SK-N-MC (cell line): ENCODE data around the gene SMYD1.

Experiments used
- DNase-seq: peaks from one replicate; pipeline ENCODE4 v3.0.0-alpha.2; 2011; ENCODE audit warnings: low read depth, low spot score
- H3K27ac ChIP-seq: fragments of 200-600 bp; sonication (generic); 2 replicates; pipeline ENCODE4 v1.5.1; 2016; ENCODE audit warnings: mixed run types
- H3K36me3 ChIP-seq: fragments of 200-600 bp; sonication (generic); 2 replicates; pipeline ENCODE4 v1.6.1; 2017; ENCODE audit warnings: antibody characterized with exemption, low read length, mixed read lengths; ENCODE audit not compliant: insufficient read depth
- H3K4me3 ChIP-seq: fragments of 200-600 bp; sonication (generic); 2 replicates; pipeline ENCODE4 v1.5.1; 2016
- H3K9ac ChIP-seq: fragments of 200-600 bp; sonication (generic); 2 replicates; pipeline ENCODE4 v1.8.0; 2017; ENCODE audit warnings: mixed run types, mixed read lengths; ENCODE audit not compliant: insufficient read length
- H3K9me3 ChIP-seq: fragments of 200-600 bp; sonication (generic); 2 replicates; pipeline ENCODE4 v1.6.1; 2017; ENCODE audit warnings: low read depth, mild to moderate bottlenecking, antibody characterized with exemption, low read length, moderate library complexity, mixed read lengths
- EZH2 ChIP-seq: fragments of 200-600 bp; sonication (generic); IDR thresholded peaks from one replicate; pipeline ENCODE4 v1.6.1; 2017; ENCODE audit warnings: antibody characterized with exemption
- FOXP2 ChIP-seq: optimal IDR thresholded peaks from 2 replicates; pipeline ENCODE3; 2011; ENCODE audit warnings: mild to moderate bottlenecking, moderate library complexity; ENCODE audit not compliant: insufficient read depth; ENCODE audit errors: extremely low read length, control extremely low read depth
- POLR2AphosphoS5 ChIP-seq: IDR thresholded peaks from 2 replicates; pipeline ENCODE4 v1.6.1; 2012; ENCODE audit warnings: mild to moderate bottlenecking, low read depth, low read length, borderline replicate concordance

The SMYD1 gene

DNA sequence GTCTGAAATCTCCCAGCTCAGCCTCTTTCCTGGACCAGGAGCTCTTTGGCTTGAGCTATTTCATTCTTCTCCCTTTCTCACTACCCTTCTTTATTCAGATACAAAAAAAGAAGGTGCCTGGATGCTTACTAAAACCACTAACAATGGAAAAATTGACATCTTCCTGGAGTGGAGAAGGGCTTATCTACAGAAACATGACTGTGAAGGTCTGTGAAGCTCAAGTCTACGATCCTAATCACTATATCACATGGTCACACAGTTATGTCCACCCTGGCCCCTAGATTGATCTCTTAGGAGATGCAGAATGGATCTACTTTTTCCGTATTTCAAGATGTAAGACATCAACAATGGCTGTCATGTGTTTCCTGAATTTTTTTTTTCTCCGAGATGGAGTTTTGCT is 6.3 kb upstream of the SMYD1 start:
- no peak overlapping the region for H3K9ac ChIP-seq
- H3K27ac ChIP-seq = no peak overlapping the region
- no peak for DNase-seq
- no peak for TF ChIP-seq FOXP2
- no peak for TF ChIP-seq POLR2AphosphoS5
- no peak for TF ChIP-seq EZH2
- H3K4me3 ChIP-seq = no peak overlapping the region
- no peaks in the 10 kb centered on the region for H3K36me3 ChIP-seq
- no peaks in the 10 kb centered on the region for H3K9me3 ChIP-seq

DNA sequence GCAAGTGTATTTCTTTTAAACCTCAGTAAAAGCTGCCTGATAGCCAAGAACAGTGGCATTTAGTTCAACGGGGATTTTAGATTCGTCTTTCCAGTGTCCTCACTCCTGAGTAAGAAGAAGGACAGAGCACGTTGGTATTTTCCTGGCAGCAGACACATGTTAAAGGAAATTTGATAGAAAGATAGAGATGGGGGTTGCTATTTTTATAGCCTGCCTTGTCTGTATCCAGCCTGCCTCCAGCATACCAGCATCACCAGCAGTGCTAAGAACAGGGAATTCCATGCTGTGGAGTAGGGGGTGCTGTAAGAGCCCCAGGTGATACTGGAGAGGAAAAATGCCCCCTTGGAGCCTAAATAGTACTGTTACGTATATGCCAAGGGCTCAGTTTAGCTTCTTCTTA is 1.1 kb upstream of the SMYD1 start:
- no peak overlapping the region for H3K27ac ChIP-seq
- no peak for TF ChIP-seq EZH2
- no peak for TF ChIP-seq POLR2AphosphoS5
- TF ChIP-seq FOXP2 = no peak

DNA sequence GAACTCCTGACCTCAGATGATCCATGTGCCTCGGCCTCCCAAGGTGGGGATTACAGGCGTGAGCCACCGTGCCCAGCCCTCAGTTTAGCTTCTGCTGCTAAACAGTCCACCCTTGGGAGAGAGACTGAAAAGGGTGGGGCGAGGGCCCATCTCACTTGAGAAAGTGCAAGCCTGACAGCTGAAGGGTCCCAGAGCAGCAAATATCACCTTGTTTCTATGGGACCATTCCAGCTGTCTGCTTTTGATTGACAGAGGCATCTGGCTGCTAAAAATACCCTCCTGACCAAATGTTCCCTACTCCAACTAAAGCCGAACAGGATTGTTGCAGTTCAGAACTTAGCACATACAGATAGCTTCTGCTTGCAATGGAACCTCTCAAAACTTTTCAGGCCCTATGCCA is 436 bp upstream of the SMYD1 start:
- no peak for DNase-seq
- TF ChIP-seq POLR2AphosphoS5 (no peak), EZH2 (no peak), FOXP2 (no peak)
- H3K36me3 ChIP-seq = no peaks in the 10 kb centered on the region
- no peak overlapping the region for H3K27ac ChIP-seq
- no peaks in the 10 kb centered on the region for H3K9me3 ChIP-seq
- H3K4me3 ChIP-seq = no peak overlapping the region
- H3K9ac ChIP-seq = no peak overlapping the region

More for the DNA sequence above, 1.1 kb upstream of the SMYD1 start:
- no peak overlapping the region for H3K9ac ChIP-seq
- DNase-seq = no peak
- H3K4me3 ChIP-seq = no peak overlapping the region
- H3K36me3 ChIP-seq = no peaks in the 10 kb centered on the region
- H3K9me3 ChIP-seq = no peaks in the 10 kb centered on the region

DNA sequence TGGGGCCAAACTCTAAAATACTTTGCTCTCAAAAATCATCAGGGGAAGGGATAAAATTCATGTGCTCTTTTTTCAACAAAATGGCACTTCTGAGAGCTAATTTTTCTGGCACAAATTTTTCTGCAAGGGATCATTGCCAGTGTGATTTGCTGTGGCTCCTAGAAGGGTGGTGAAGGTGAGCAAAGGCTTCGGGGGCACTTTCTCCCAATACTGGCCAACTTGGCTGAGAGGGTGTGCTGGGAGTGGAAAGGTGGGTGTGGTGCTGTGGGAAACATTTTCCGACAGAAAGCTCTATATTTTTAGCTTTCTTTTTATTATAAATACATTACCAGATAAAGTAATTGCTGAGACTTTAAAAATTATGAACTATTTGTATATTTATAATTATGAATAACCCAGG is 419 bp downstream of the SMYD1 start:
- no peak overlapping the region for H3K27ac ChIP-seq
- no peaks in the 10 kb centered on the region for H3K9me3 ChIP-seq
- no peak for DNase-seq
- H3K9ac ChIP-seq = no peak overlapping the region
- no peak overlapping the region for H3K4me3 ChIP-seq
- TF ChIP-seq FOXP2 = no peak
- TF ChIP-seq POLR2AphosphoS5 = no peak
- no peak for TF ChIP-seq EZH2
- H3K36me3 ChIP-seq = no peaks in the 10 kb centered on the region

DNA sequence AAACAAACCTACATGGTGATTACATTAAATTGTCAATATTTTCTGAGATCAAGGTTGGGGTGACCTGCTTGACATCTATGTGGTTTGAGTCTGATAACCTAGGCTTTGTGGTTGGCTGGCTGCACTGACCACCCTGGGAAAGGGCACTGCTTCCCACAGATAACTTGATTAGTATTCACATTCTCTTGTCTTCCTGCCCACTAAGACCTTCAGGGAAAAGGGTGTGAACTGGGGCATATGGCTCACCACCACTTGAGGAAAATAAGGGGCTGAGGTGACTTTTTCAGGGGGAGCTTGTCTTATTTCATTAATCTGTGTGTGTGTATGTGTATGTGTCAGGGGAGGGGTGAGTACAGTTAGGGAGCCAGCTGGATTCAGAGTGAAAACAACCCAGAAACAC is 1.5 kb downstream of the SMYD1 start:
- no peak overlapping the region for H3K9ac ChIP-seq
- H3K4me3 ChIP-seq = no peak overlapping the region
- no peak overlapping the region for H3K27ac ChIP-seq
- TF ChIP-seq FOXP2 (no peak), EZH2 (no peak), POLR2AphosphoS5 (no peak)
- no peaks in the 10 kb centered on the region for H3K9me3 ChIP-seq
- H3K36me3 ChIP-seq = no peaks in the 10 kb centered on the region
- no peak for DNase-seq

DNA sequence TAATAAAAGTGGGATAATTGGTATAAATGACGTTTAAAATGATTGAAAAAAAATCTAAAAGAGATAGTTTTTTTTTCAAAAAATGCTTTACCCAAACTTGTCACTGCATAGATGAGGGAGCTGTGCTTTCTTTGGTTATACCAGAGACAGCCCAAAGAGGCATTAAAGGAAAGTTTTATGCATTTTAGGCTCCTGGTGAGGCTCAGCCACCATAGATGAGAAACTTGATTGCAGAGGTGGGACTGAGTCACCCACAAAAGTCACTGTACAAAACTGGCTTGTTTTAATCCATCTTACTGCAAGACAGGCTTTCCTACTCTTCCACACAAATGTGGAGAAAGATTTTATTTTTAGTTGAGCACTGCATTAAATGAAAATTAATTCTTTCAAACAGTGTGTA is 2.4 kb downstream of the SMYD1 start:
- Histone ChIP-seq H3K9me3 (no peaks in the 10 kb centered on the region), H3K36me3 (no peaks in the 10 kb centered on the region), H3K4me3 (no peak overlapping the region), H3K27ac (no peak overlapping the region), H3K9ac (no peak overlapping the region)
- TF ChIP-seq POLR2AphosphoS5 = no peak
- no peak for TF ChIP-seq FOXP2
- TF ChIP-seq EZH2 = no peak
- no peak for DNase-seq

DNA sequence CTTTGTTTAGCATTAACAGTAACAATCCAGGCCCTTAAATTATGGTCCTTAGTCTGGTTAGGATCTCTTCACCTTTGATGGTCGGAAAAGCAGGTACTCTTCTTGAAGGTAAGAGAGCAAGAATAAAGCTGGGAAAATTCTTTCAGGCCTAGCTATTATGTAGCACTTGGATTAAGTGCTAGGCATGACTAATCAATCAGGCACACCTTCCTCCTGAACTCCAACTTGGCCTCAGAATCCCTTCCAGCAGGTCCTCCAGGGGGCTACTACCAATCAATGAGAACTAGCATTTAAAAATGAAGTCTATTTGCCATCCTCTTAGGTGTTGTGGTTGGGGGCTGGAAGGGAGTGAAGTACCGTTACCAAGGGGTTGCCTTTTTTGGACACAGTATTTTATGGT is 3.7 kb downstream of the SMYD1 start:
- no peak for DNase-seq
- Histone ChIP-seq H3K9me3 (no peaks in the 10 kb centered on the region), H3K4me3 (no peak overlapping the region), H3K27ac (no peak overlapping the region), H3K36me3 (no peaks in the 10 kb centered on the region), H3K9ac (no peak overlapping the region)
- TF ChIP-seq EZH2 = no peak

DNA sequence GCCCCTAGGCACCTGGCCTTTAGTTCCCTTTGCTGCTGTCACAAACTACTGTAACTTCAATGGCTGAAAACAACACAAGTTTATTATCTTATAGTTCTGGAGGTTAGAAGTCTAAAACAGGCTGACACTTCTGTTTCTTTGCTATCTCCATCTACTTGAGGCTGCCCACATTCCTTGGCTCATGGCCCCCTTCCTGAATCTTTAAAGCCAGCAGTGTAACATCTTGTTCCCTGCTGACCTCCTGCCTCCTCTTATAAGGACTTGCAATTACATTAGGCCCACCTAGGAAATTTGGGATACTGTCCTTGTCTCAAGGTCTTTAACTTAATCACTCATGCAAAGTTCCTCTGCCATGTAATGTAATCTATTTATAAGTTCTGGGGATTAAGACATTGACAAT is 6.5 kb downstream of the SMYD1 start:
- no peaks in the 10 kb centered on the region for H3K9me3 ChIP-seq
- H3K27ac ChIP-seq = no peak overlapping the region
- TF ChIP-seq POLR2AphosphoS5 = no peak
- TF ChIP-seq FOXP2 = no peak
- no peak for TF ChIP-seq EZH2
- H3K4me3 ChIP-seq = no peak overlapping the region
- no peak overlapping the region for H3K9ac ChIP-seq
- DNase-seq = no peak
- no peaks in the 10 kb centered on the region for H3K36me3 ChIP-seq

DNA sequence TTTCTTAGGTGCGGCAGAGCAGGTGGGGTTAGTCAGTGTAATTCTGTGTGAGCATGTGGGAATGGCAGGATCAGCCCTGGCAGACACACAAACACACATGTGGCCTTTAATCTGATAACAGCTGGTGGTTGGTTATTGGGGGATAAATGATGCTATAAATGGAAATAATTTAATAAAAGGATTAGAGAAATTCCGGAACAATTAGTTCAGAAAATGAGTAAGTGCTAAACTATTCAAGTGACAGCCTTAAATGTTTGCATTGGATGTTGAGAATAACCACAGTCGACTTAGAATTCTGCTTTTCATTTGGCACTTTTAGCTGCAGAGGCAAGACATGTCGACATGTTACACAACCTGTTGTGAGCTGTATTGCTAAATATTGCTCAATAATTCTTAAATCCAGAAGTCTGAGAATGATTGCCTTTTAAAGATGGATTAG is 7.2 kb downstream of the SMYD1 start:
- Histone ChIP-seq H3K36me3 (no peaks in the 10 kb centered on the region), H3K9ac (no peak overlapping the region), H3K27ac (no peak overlapping the region), H3K9me3 (no peaks in the 10 kb centered on the region), H3K4me3 (no peak overlapping the region)
- no peak for TF ChIP-seq FOXP2
- no peak for TF ChIP-seq POLR2AphosphoS5
- TF ChIP-seq EZH2 = no peak
- no peak for DNase-seq
